ENCODE data around the gene SVEP1.
A peak's percentile ranks its signal among the peaks of the same experiment; 100 is the strongest.
"Not testable (repeated sequence)": the region's sequence is repeated elsewhere in the genome, so short reads cannot be mapped to it uniquely, and the experiment has no call there.

The SVEP1 gene

GRCh38 chr9:110578575-110579033 lies 937 bp downstream of the SVEP1 start:
- DNase-seq: no peak

- DNase-seq: peak; percentile 23
Measured at GRCh38 chr9:110575945-110576344, 3.6 kb downstream of the SVEP1 start.

- no peak for DNase-seq
Measured at GRCh38 chr9:110575169-110575568, 4.4 kb downstream of the SVEP1 start.

DNA sequence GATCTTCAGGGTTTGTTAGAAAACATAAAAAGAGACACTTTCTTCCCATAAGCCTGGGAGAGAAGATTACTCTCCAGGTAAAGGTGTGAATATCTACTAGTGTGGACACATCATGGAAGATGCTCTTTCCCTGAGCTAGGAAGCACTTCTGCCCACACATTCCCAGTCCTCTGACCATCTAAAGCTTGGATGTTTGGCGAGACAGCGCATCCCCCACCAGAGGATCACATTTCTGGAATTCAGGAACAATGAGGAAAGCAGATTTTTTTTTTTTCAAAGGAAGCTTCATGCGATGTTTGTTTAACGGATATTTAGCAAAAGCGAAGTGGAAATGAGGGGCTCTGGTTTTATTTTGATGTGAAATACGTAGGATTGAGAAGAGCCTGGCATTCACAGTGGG lies 6.2 kb downstream of the SVEP1 start:
- DNase-seq: no peak

GRCh38 chr9:110571801-110572483 lies 7.6 kb downstream of the SVEP1 start:
- peak; percentile 30 for DNase-seq

GRCh38 chr9:110566156-110566555 lies 13.4 kb downstream of the SVEP1 start:
- no peak for DNase-seq

DNA sequence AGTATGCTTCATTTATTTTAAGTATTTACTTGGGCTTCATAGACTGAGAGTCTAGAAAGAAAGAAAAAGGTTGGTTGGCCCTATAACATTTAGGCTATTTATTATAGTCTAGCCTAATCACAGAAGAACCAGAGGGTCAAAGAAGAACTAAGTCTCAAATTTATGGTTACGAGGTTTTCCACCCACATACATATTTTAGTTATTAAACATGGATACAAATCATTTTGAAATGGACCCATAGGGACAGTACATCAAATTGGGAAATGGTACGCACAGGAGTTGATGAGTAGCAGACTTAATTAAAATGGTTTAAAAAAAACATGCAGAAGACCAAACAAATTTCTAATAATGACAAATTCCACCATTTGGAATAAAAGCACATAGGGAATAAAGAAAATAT lies 17.7 kb downstream of the SVEP1 start:
- no peak for DNase-seq

GRCh38 chr9:110559869-110560268 lies 19.7 kb downstream of the SVEP1 start:
- no peak for DNase-seq

GRCh38 chr9:110555551-110556331 lies 23.8 kb downstream of the SVEP1 start:
- DNase-seq: peak; percentile 87

- DNase-seq: peak; percentile 31
Measured at GRCh38 chr9:110546411-110546871, 33.1 kb downstream of the SVEP1 start.

DNA sequence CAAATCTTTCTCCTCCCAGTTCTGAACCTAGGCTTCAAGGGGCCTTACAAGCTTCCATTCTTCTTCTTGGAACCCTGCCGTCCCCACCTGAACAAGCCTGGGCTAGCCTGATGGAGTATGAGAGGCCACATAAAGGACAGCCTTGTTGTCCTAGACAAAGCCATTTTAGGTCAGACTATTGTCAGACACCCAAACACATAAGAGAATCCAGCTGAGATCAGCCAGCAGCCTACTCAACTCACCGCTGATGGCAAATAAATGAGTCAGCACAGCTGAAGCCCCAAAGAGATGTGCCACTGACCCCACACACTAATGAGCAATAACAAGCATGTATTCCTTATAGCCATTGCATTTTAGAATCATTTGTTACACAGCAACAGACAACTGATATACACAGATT lies 33.8 kb downstream of the SVEP1 start:
- DNase-seq: peak; percentile 44

DNA sequence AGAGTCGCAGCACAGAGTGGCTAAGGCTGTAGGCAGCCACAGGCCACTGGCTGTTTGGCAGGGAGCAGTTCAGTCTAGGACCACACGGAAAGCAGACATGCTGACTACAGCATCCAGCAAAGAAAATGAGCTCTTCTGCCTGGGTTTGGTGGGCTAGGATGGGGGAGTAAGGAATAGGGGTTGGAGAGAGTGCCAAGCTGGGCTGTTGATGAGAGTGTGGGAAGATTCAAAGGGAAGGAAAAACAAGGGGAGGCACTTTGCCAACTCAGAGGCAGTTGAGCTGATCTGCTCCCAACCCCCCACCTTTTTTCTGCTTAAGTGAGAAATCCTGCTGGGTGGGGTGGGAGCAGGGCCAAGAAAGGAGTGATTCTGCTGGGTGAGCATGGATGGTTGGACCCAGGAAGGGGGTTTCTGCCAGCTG lies 35.9 kb downstream of the SVEP1 start:
- DNase-seq: no peak

DNA sequence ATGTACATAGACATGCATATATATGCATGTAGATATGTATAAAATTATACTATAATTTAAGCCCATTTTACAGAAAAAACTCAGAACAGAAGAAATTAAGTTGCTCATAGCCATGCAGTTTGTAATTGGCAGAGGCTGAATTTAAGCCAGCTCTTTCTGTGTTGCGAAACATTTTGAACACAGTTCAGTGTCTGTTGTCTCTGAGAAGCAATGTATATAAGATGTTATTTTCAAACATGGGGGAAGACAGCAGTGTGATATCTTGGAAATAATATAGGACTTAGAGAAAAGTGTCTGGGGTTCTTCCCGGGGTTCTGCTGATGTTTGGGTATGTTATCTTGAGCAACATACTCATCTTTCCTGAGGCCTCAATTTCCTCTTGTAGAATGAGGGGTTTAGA lies 37.6 kb downstream of the SVEP1 start:
- DNase-seq: no peak

- peak; percentile 13 for DNase-seq
Measured at GRCh38 chr9:110538647-110539041, 40.9 kb downstream of the SVEP1 start.

DNA sequence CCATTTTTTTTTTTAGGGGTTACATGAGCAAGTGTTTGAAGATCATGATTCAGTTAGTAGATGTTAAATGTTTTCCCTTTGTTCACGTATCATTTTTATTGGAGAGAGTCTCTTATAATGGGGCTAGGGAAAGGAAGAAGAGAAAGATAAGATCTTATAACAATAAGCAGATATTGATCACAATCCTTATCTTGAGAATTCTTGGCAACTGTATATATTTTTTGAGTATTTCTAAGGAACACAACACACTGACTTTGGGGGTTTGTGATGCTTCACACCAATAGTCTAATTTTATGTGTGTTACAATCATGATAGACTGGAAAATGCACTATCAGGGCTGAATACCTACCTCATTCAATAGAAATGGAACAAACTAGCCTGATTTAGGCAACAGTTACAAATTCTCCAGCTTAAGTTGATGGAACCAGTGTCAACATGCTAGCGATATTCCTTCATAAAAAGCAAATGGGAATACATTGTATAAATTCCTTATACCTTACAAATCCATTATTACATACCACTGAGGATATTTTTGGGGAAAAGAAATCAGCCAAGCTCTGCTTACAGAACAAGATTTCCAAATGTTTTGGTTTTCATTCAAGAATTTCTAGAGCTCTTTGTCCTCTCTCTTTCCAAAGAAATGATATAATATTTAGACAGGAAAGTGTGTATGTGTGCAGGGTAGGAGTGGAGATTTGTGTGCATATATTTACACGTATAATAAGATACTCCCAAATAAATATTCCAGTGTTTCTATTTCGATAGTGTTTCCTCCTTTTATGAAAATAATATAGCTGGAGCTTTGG lies 41.5 kb downstream of the SVEP1 start:
- peak; percentile 57 for DNase-seq

DNA sequence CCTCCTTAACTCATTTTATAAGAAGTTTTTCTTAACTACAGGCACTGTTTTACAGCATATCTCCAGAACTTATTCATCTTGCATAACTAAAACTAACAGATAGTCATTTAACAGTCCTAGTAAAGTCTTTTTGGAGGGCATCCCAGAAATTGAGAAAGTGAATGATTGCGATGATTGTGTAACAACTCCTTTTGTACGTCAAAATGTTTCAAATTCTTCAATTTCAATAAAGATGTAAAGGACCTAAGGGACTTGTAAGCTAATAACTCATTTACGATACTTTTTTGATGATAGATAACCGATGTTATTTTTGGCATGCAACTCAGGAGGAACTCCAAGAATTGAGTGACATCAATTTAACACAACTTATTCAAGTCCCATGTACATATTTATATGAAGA lies 42.7 kb downstream of the SVEP1 start:
- peak; percentile 84 for DNase-seq

DNA sequence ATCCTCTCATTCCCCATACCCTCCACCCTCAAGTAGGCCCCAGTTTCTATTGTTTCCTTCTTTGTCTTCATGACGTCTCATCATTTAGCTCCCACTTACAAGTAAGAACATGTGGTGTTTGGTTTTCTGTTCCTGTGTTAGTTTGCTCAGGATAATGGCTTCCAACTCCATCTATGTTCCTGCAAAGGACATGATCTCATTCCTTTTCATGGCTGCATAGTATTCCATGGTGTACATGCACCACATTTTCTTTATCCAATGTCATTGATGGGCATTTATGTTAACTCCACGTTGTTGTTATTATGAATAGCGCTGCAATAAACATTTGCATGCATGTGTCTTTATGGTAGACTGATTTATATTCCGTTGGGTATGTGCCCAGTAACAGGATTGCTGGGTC lies 45.4 kb downstream of the SVEP1 start:
- DNase-seq: not testable (repeated sequence)

DNA sequence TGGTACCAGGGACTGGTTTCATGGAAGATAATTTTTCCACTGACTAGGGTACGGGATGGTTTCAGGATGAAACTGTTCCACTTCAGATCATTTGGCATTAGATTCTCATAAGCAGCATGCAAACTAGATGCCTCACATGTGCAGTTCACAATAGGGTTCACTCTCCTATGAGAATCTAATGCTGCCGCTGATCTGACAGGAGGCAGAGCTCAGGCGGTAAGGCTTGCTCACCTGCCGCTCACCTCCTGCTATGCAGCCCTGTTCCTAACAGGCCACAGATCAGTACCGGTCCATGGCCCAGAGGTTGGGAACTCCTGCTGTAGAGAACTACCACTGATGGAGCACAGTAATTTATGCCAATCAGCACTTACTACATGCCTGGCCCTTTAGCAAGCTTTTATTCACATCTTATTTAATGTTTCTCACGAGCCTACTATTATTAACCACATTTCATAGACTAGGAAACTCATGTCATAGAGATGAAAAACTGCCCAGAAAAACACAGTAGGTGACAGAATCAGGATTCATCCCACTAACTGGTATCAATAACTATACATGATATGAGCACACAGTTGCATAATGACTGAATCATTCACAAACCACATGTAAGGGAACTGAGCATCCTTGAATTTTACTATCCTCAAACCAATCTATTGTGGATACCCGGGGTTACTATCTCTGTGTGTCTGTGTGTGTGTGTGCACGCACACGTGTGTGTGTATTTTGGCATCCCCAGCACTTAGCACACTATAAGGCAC lies 46.5 kb downstream of the SVEP1 start:
- DNase-seq: peak; percentile 18

DNA sequence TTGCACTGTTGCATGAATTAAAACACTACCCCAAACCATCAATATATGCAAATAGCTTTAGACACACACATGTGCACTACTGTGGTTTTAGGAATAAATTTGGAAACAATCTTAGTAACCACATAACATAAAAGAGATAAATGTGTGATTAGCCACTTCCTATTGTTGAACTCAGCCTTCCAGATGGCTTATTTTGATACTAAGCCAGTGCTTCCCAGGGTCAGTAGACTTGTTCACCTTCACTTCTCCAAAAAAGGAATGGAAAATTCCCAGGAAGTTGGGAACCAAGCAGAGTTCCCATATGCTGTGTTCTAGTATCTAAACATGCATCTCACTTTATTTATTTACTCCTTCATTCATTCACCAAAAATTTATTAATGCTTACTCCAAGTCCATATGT lies 47.8 kb downstream of the SVEP1 start:
- DNase-seq: peak; percentile 46

GRCh38 chr9:110531241-110531640 lies 48.3 kb downstream of the SVEP1 start:
- DNase-seq: not testable (repeated sequence)

GRCh38 chr9:110528645-110529044 lies 50.9 kb downstream of the SVEP1 start:
- no peak for DNase-seq

DNA sequence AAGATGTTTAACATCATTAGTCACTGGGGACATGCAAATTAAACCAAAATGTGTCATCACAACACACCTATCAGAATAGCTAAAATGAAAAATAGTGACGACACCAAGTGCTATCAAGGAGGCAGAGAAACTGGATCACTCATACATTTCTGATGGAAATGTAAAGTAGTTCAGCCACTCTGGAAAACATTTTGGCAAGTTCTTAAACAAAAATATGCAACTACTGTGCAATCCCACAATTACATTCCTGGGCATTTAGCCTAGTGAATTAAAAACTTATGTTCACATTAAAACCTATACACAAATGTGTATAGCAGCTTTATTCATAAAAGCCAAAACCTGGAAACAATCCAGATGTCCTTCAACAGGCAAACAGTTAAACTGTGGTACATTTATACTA lies 53.1 kb downstream of the SVEP1 start:
- DNase-seq: peak; percentile 67

DNA sequence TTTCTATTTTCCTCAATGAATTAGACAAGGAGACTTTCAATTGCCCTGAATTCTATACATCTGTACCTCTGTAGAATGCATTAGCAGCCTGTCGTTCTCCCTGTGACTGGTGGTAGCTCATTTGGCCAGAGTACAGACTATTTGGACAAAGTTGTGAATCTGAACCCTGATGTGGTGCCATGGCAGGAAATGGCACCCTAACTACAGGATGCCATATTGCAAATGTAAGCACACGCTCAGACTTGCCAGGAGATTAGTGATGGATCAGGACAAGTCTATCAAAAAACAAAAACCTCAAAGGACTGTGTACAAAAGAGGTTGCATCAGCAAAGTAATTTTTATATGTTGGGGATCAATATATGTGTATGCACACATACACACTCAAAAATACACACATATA lies 58.3 kb downstream of the SVEP1 start:
- DNase-seq: no peak
